Glutamatergic neuron (in vitro differentiated cells): ENCODE measurements around the gene RING1. TPM values are rescaled to one million over a fixed set of nuclear protein-coding genes. Genes with fewer than 3 reads are reported as not detected.
"Not testable (repeated sequence)": the region's sequence is repeated elsewhere in the genome, so short reads cannot be mapped to it uniquely, and the experiment has no call there.

ENCODE experiments used
- DNase-seq: peaks from one replicate; pipeline ENCODE4 v3.0.0; 2022
- H3K27ac Mint-ChIP-seq: one replicate; pipeline ENCODE4 v1.8.0; 2020; ENCODE audit warnings: mild to moderate bottlenecking, mixed read lengths, inconsistent platforms; ENCODE audit not compliant: unreplicated experiment
- H3K27me3 Mint-ChIP-seq: one replicate; pipeline ENCODE4 v1.8.0; 2020; ENCODE audit warnings: mild to moderate bottlenecking, moderate library complexity, mixed read lengths, inconsistent platforms; ENCODE audit not compliant: unreplicated experiment
- H3K36me3 Mint-ChIP-seq: one replicate; pipeline ENCODE4 v1.8.0; 2020; ENCODE audit warnings: mild to moderate bottlenecking, mixed read lengths, inconsistent platforms; ENCODE audit not compliant: unreplicated experiment
- H3K4me1 Mint-ChIP-seq: one replicate; pipeline ENCODE4 v1.8.0; 2020; ENCODE audit warnings: mild to moderate bottlenecking, low read depth, mixed read lengths, inconsistent platforms; ENCODE audit not compliant: unreplicated experiment
- H3K4me3 Mint-ChIP-seq: one replicate; pipeline ENCODE4 v1.8.0; 2020; ENCODE audit warnings: mild to moderate bottlenecking, mixed read lengths, inconsistent platforms; ENCODE audit not compliant: unreplicated experiment
- H3K9me3 Mint-ChIP-seq: one replicate; pipeline ENCODE4 v1.8.0; 2020; ENCODE audit warnings: mild to moderate bottlenecking, moderate library complexity, mixed read lengths, inconsistent platforms; ENCODE audit not compliant: unreplicated experiment
- CTCF ChIP-seq: fragments of 200-600 bp; sonication (generic); IDR thresholded peaks from one replicate; pipeline ENCODE4 v1.5.0; 2021; ENCODE audit not compliant: partially characterized antibody, unreplicated experiment
- total RNA-seq: library from RNA; stranded (reverse); fragmentation: NEBNext Ultra II Directional; extraction: Animal tissue kit (Norgen Biotek cat#: 25700); gene quantifications from one replicate; pipeline ENCODE4 v1.2.1, GENCODE V29; 2021; ENCODE audit not compliant: unreplicated experiment

Gene RING1
- total RNA-seq, 1 donor from 2014 or later: 37.3 TPM

- DNase-seq: no peak
- Mint-ChIP-seq H3K4me3 (no peak overlapping the region), H3K36me3 (no peaks in the 10 kb centered on the region), H3K27ac (no peak overlapping the region), H3K27me3 (peaks cover 14% of the 10 kb centered on the region), H3K4me1 (peaks cover 3% of the 10 kb centered on the region), H3K9me3 (peaks cover 4% of the 10 kb centered on the region)
- TF ChIP-seq CTCF: no peak
These were observed 8.9 kb downstream of the RING1 start for GRCh38 chr6:33217246-33217645.

- Mint-ChIP-seq H3K36me3 (no peaks in the 10 kb centered on the region), H3K4me3 (no peak overlapping the region), H3K27ac (no peak overlapping the region), H3K9me3 (peaks cover 4% of the 10 kb centered on the region), H3K27me3 (peaks cover 14% of the 10 kb centered on the region), H3K4me1 (peaks cover under 1% of the 10 kb centered on the region)
- DNase-seq: no peak
- no peak for TF ChIP-seq CTCF
These were observed 9.4 kb downstream of the RING1 start for GRCh38 chr6:33217681-33218080.

GRCh38 chr6:33226503-33227120 lies 18.3 kb downstream of the RING1 start:
- not testable (repeated sequence) for H3K4me1 Mint-ChIP-seq, DNase-seq, H3K27ac Mint-ChIP-seq, H3K9me3 Mint-ChIP-seq, H3K27me3 Mint-ChIP-seq, H3K4me3 Mint-ChIP-seq, H3K36me3 Mint-ChIP-seq

- H3K4me3 Mint-ChIP-seq: peak overlapping the region; percentile 74
- peak overlapping the region; percentile 67 for H3K27ac Mint-ChIP-seq
- H3K36me3 Mint-ChIP-seq: no peaks in the 10 kb centered on the region
- H3K27me3 Mint-ChIP-seq: peaks cover 7% of the 10 kb centered on the region
- peak; percentile 38 for DNase-seq
- peaks cover 19% of the 10 kb centered on the region for H3K4me1 Mint-ChIP-seq
- TF ChIP-seq CTCF: no peak
- H3K9me3 Mint-ChIP-seq: peaks cover 8% of the 10 kb centered on the region
These were observed 26.9 kb downstream of the RING1 start for GRCh38 chr6:33235221-33235634.

GRCh38 chr6:33236328-33236727 lies 28.0 kb downstream of the RING1 start:
- no peak for DNase-seq
- no peak overlapping the region for H3K27ac Mint-ChIP-seq
- peaks cover 18% of the 10 kb centered on the region for H3K4me1 Mint-ChIP-seq
- H3K36me3 Mint-ChIP-seq: no peaks in the 10 kb centered on the region
- TF ChIP-seq CTCF: no peak
- H3K27me3 Mint-ChIP-seq: peaks cover 12% of the 10 kb centered on the region
- H3K4me3 Mint-ChIP-seq: no peak overlapping the region
- peaks cover 8% of the 10 kb centered on the region for H3K9me3 Mint-ChIP-seq
